ENCODE data around the gene ZSCAN31.
"Not testable (repeated sequence)": the region's sequence is repeated elsewhere in the genome, so short reads cannot be mapped to it uniquely, and the experiment has no call there.

Gene ZSCAN31

GRCh38 chr6:28312939-28313338 lies 23.0 kb downstream of the ZSCAN31 start:
- no peak for DNase-seq

GRCh38 chr6:28311139-28311823 lies 24.7 kb downstream of the ZSCAN31 start:
- no peak for DNase-seq

GRCh38 chr6:28306363-28306762 lies 29.6 kb downstream of the ZSCAN31 start:
- not testable (repeated sequence) for DNase-seq

- DNase-seq = no peak
These were observed 32.4 kb downstream of the ZSCAN31 start for GRCh38 chr6:28303570-28303969.

- DNase-seq = no peak
These were observed 39.4 kb downstream of the ZSCAN31 start for GRCh38 chr6:28296520-28297060.

GRCh38 chr6:28295326-28295725 lies 40.6 kb downstream of the ZSCAN31 start:
- DNase-seq = no peak

- no peak for DNase-seq
These were observed 44.4 kb downstream of the ZSCAN31 start for GRCh38 chr6:28291573-28291972.

- no peak for DNase-seq
These were observed 53.0 kb downstream of the ZSCAN31 start for GRCh38 chr6:28282926-28283325.

- DNase-seq = peak; percentile 43
These were observed 54.5 kb downstream of the ZSCAN31 start, which contains the start of gene PGBD1 for GRCh38 chr6:28281288-28282064. TSS of gene PGBD1 (plus strand) at chr6:28281572. CDS start at chr6:28283814, 2,242 bp downstream.

GRCh38 chr6:28280595-28281287 lies 55.2 kb downstream of the ZSCAN31 start:
- no peak for DNase-seq

GRCh38 chr6:28277746-28278145 lies 58.2 kb downstream of the ZSCAN31 start:
- no peak for DNase-seq

- no peak for DNase-seq
These were observed 61.1 kb downstream of the ZSCAN31 start for GRCh38 chr6:28274888-28275287.

Data from activated CD4-positive, CD25-positive, alpha-beta regulatory T cell treated with anti-CD3 and anti-CD28 coated beads, Interleukin-2, amount 50 U/mL, for 72 hours (primary cell).